ENCODE measurements around the gene C1orf232.

The C1orf232 gene

GRCh38 chr1:26168410-26169197, at the start of gene C1orf232:
Gene C1orf232, minus strand, starts transcription at chr1:26168963. Its CDS starts 464 bp downstream, at chr1:26168499.
- Histone ChIP-seq H3K9ac (peak within 1 kb of the TSS; percentile 92), H3K9me3 (no peaks in the 10 kb centered on the region), H3K27me3 (no peaks in the 10 kb centered on the region), H3K27ac (peak within 1 kb of the TSS; percentile 92), H3K36me3 (peaks cover 14% of the 10 kb centered on the region), H3K4me2 (peak within 1 kb of the TSS; percentile 90), H3K4me1 (peaks cover 54% of the 10 kb centered on the region), H3K4me3 (peak within 1 kb of the TSS; percentile 93), H4K20me1 (no peaks in the 10 kb centered on the region)
- TF ChIP-seq Cebpa-rat (IDR thresholded peaks at IDR 0.05): no peak

- H3K4me1 ChIP-seq: no peaks in the 10 kb centered on the region; the same call in 1 of the 2 replicates
- no peak overlapping the region for H3K9ac ChIP-seq
- H3K27ac ChIP-seq: no peak overlapping the region
These were observed 46.5 kb upstream of the C1orf232 start for GRCh38 chr1:26215246-26215645.

GRCh38 chr1:26213335-26213905, 44.7 kb upstream of the C1orf232 start:
- Histone ChIP-seq H3K4me2 (no peak overlapping the region), H3K9me3 (no peaks in the 10 kb centered on the region), H3K9ac (no peak overlapping the region), H3K4me1 (peaks cover 8% of the 10 kb centered on the region), H4K20me1 (no peaks in the 10 kb centered on the region), H3K27ac (no peak overlapping the region), H3K36me3 (no peaks in the 10 kb centered on the region), H3K27me3 (no peaks in the 10 kb centered on the region), H3K4me3 (no peak overlapping the region)
- TF ChIP-seq Cebpa-rat (IDR thresholded peaks at IDR 0.05): no peak

More at GRCh38 chr1:26215246-26215645, 46.5 kb upstream of the C1orf232 start:
- no peaks in the 10 kb centered on the region for H3K9me3 ChIP-seq
- H3K4me3 ChIP-seq: no peak overlapping the region
- H3K27me3 ChIP-seq: no peaks in the 10 kb centered on the region
- no peak for TF ChIP-seq Cebpa-rat (IDR thresholded peaks at IDR 0.05)
- H3K4me2 ChIP-seq: no peak overlapping the region
- no peaks in the 10 kb centered on the region for H4K20me1 ChIP-seq
- H3K36me3 ChIP-seq: no peaks in the 10 kb centered on the region

- Histone ChIP-seq H4K20me1 (no peaks in the 10 kb centered on the region), H3K36me3 (no peaks in the 10 kb centered on the region), H3K4me1 (peaks cover 8% of the 10 kb centered on the region), H3K27ac (no peak overlapping the region), H3K9me3 (no peaks in the 10 kb centered on the region), H3K9ac (no peak overlapping the region), H3K4me2 (no peak overlapping the region), H3K4me3 (no peak overlapping the region), H3K27me3 (no peaks in the 10 kb centered on the region)
- no peak for TF ChIP-seq Cebpa-rat (IDR thresholded peaks at IDR 0.05)
These were observed 44.0 kb upstream of the C1orf232 start for GRCh38 chr1:26212726-26213125.

GRCh38 chr1:26210147-26210870, 41.5 kb upstream of the C1orf232 start:
- Histone ChIP-seq H3K9me3 (no peaks in the 10 kb centered on the region), H3K27ac (no peak overlapping the region), H3K9ac (no peak overlapping the region), H3K4me3 (no peak overlapping the region), H4K20me1 (no peaks in the 10 kb centered on the region), H3K27me3 (no peaks in the 10 kb centered on the region), H3K4me2 (0 out of 2 replicates have a peak overlapping the region, but pooled peaks have one; percentile 2), H3K4me1 (peaks cover 8% of the 10 kb centered on the region), H3K36me3 (no peaks in the 10 kb centered on the region)
- no peak for TF ChIP-seq Cebpa-rat (IDR thresholded peaks at IDR 0.05)

GRCh38 chr1:26203642-26204318, 35.0 kb upstream of the C1orf232 start:
- peak overlapping the region; percentile 55 for H3K4me2 ChIP-seq
- H3K27me3 ChIP-seq: no peaks in the 10 kb centered on the region
- H3K4me3 ChIP-seq: no peak overlapping the region
- H3K4me1 ChIP-seq: peaks cover 12% of the 10 kb centered on the region
- no peak for TF ChIP-seq Cebpa-rat (IDR thresholded peaks at IDR 0.05)
- no peaks in the 10 kb centered on the region for H4K20me1 ChIP-seq
- H3K36me3 ChIP-seq: no peaks in the 10 kb centered on the region
- no peak overlapping the region for H3K27ac ChIP-seq
- no peak overlapping the region for H3K9ac ChIP-seq
- no peaks in the 10 kb centered on the region for H3K9me3 ChIP-seq

GRCh38 chr1:26200413-26200812, 31.6 kb upstream of the C1orf232 start:
- H3K4me2 ChIP-seq: no peak overlapping the region
- peaks cover 12% of the 10 kb centered on the region for H3K4me1 ChIP-seq
- H4K20me1 ChIP-seq: no peaks in the 10 kb centered on the region
- TF ChIP-seq Cebpa-rat (IDR thresholded peaks at IDR 0.05): no peak
- H3K27ac ChIP-seq: no peak overlapping the region
- H3K27me3 ChIP-seq: no peaks in the 10 kb centered on the region
- H3K9me3 ChIP-seq: no peaks in the 10 kb centered on the region
- no peak overlapping the region for H3K9ac ChIP-seq
- no peaks in the 10 kb centered on the region for H3K36me3 ChIP-seq
- H3K4me3 ChIP-seq: no peak overlapping the region

GRCh38 chr1:26197813-26198212, 29.1 kb upstream of the C1orf232 start:
- no peak overlapping the region for H3K27ac ChIP-seq
- H3K4me1 ChIP-seq: no peaks in the 10 kb centered on the region
- no peaks in the 10 kb centered on the region for H3K9me3 ChIP-seq
- H3K36me3 ChIP-seq: no peaks in the 10 kb centered on the region
- no peak overlapping the region for H3K9ac ChIP-seq
- no peaks in the 10 kb centered on the region for H4K20me1 ChIP-seq
- H3K27me3 ChIP-seq: no peaks in the 10 kb centered on the region
- no peak overlapping the region for H3K4me3 ChIP-seq
- TF ChIP-seq Cebpa-rat (IDR thresholded peaks at IDR 0.05): no peak
- no peak overlapping the region for H3K4me2 ChIP-seq

GRCh38 chr1:26197301-26197700, 28.5 kb upstream of the C1orf232 start:
- TF ChIP-seq Cebpa-rat (IDR thresholded peaks at IDR 0.05): no peak
- Histone ChIP-seq H3K27ac (no peak overlapping the region), H3K36me3 (no peaks in the 10 kb centered on the region)

More at GRCh38 chr1:26197301-26197700, 28.5 kb upstream of the C1orf232 start:
- H3K4me2 ChIP-seq: no peak overlapping the region
- H3K9me3 ChIP-seq: no peaks in the 10 kb centered on the region
- H3K4me1 ChIP-seq: 0 out of 2 replicates have a peak, but pooled peaks cover under 1% of the 10 kb centered on the region
- H3K4me3 ChIP-seq: no peak overlapping the region
- no peak overlapping the region for H3K9ac ChIP-seq
- H4K20me1 ChIP-seq: no peaks in the 10 kb centered on the region
- no peaks in the 10 kb centered on the region for H3K27me3 ChIP-seq

Measured in BLaER1 (cell line).